HG02943 (cell line): Measurements from ENCODE around the gene SCRN1.

ENCODE experiments used
- ATAC-seq: cut with Tn5 transposase; IDR thresholded peaks from one replicate; pipeline ENCODE4 v1.9.1; 2021; ENCODE audit warnings: mild to moderate bottlenecking, low read depth, moderate library complexity; ENCODE audit not compliant: unreplicated experiment

Gene SCRN1

GRCh38 chr7:30010021-30010420 is 20.4 kb upstream of the SCRN1 start:
- no peak for ATAC-seq

DNA sequence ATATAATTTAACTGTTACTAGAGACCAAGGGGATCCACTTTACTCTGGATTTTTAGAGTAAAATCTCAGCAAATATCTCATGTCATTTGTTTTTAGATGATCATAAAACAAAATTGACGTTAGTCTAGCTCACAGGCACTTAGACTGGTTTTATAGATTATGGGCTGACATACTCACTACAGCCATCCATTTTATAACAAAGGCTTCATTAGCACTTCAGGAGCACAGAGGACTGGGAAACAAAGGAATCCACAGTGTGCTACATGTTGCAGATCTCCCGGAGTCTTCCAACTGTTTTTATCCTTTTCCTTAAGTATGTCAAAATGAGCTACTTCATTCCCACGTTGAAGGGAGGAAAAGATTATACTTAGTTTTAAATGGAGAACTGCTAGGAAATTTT is 15.9 kb upstream of the SCRN1 start:
- no peak for ATAC-seq

DNA sequence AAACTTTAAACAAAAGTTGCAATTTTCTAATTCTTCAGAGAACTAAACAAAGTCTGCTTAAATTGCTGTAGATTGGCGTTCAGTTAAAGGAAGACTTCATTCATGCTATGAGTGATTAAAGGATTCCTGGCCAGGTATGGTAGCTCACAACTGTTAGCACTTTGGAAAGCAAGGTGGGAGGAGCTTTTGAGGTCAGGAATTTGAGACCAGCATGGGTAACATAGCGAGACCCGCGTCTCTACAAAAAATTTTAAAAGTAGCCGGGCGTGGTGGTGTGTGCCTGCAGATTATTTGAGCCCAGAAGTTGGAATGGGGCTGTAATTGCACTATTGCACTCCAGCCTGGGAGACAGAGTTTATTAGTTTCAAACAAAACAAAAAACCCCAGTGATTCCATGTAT is 13.5 kb upstream of the SCRN1 start:
- ATAC-seq, result no peak

DNA sequence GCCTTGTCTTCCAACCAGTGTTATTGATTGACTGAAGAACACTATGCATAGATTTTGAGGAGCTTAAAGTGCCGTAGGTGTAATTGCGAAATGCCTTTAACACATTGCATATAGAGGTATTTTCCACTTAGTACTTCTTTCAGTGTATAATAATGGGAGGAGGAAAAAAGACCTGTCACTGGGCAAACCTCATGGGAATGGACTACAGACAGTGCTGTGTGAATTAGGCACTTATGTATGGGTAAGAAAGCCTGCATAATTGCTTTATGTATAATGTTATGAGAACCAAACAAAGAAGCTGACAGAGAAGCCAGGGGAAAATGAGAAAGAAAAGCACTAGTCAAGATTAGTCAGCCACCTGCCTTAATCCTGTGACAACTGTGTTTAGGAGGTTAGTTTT is 12.4 kb upstream of the SCRN1 start:
- no peak for ATAC-seq

GRCh38 chr7:29998489-29998888 is 8.9 kb upstream of the SCRN1 start:
- ATAC-seq, result no peak

DNA sequence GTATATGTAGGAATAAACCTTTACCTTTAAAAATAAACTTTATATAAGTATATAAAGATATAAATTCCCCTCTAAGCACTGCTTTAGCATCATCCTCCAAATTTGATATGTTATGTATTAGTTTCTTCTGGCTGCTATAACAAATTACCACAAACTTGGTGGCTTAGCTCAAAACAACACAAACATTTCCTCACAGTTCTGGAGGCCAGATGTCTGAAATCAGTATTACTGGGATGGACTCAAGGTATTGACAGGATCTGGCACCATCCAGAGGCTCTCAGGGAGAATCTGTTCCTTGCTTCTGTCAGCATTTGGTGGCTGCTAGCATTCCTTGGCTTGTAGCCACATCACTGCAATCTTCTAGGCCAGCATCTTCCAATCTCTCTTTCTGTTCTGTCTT is 6.7 kb upstream of the SCRN1 start:
- no peak for ATAC-seq

- no peak for ATAC-seq
These were observed 6.1 kb upstream of the SCRN1 start for GRCh38 chr7:29995652-29996051.

DNA sequence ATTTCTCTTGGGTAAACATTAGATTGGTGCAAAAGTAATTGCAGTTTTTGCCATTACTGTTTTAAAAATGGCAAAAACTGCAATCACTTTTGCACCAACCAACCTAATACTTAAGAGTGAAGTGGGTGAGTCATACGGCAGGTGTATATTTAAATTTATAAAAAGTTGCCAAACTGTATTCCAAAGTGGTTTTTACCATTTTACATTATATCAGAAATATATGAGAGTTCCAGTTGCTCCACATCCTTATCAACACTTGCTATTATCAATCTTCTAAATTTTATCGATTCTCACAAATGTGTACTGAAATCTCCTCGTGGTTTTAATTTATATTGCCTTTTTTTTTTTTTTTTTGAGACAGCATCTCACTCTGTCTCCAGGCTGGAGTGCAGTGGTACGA is 3.5 kb upstream of the SCRN1 start:
- ATAC-seq, result no peak

GRCh38 chr7:29991937-29992336 is 2.3 kb upstream of the SCRN1 start:
- ATAC-seq, result no peak

- no peak for ATAC-seq
These were observed 1.3 kb upstream of the SCRN1 start for GRCh38 chr7:29990931-29991330.

DNA sequence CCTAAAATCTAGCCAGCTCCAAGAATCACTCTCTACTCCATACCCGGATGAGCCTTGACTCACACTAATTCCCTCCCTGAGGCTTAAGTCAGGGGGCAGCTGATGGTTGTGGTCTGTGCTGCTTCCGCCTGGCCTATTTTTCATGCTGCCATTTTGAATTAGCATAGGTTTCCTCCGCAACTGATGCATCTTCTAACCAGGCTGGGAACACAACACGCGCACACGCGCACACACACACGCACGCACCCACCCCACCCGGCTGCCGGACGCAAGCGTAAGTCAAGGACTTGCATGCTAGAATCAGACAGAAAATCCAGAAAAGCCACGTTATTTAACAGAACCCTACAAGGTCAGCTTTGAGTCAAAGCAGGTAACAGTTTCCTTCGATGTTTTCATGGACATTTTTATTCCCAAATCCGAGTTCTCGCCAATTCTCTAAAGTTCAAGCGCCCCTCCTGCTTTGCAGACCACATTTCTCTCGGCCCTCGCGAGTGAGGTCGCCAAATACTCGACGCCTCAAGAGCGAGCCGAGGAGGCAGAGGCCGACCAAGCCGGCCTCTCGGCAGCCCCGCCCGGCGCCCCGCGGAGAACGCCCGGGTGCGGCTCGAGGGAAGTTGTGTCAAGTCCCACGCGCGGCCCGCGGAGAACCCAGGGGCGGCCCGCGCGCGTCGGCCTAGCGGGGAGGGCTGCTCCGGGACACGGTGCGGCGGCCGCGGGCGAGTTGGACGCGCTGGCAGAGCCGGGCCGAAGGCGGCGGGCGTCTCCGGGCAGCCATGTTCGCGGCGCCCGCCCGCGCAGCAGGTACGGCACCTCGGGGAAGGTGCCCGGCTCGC is 961 bp downstream of the SCRN1 start:
- ATAC-seq, result peak; percentile 43

- ATAC-seq, result no peak
These were observed 1.7 kb downstream of the SCRN1 start for GRCh38 chr7:29987811-29988317.

GRCh38 chr7:29987083-29987482 is 2.5 kb downstream of the SCRN1 start:
- no peak for ATAC-seq

DNA sequence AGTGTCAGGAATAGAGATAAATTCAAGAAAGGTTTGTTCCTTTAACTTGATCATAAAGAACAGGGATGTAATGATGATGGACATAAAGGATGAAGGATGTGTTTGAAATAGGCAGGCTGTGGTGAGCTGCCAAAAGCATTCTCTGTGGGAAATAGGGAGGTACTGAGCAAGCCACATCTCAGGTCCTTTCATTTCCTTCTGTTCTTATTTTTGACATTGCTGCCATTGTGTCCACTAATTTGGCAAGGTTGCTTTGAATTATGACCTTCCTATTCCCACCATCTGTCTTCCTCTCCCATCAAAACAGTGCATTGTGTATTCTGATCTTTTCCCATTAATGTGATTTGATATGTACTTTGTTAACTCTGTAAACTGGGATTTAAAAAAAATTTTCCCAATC is 9.4 kb downstream of the SCRN1 start:
- ATAC-seq, result no peak

DNA sequence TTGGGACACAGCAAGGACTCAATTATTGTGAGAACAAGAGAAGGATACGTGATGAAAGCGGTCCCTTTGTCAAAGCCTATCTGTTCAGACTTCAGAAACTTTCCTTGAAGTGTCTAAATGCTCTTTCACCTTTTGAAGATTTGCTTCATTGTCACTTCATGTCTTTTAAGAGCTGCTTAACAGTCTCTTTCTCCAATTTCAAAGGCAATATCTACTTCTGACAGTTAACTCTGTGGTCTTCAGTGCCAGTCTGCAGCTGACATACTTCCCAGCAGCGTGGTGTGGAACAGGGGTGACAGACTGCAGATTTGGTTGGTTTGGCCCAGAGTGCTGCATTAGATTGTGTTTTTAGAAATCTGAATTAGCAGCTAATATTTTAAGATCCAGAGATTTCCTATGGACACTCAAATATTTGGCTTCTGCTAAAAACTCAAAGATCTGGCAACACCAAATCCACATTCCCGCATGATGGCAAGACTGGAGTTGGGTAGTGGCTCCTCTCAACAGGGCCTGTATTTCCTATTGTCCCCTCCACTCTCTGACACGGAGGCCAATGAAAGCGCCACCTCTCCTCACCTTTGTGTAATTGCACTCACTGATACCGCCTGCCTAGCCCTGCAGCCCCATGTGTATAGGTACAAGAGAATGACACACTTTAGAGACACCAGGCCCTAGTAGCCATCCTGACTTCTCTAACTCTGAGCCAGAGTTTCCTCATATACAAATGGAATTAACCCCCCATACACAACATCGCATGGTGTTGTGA is 11.5 kb downstream of the SCRN1 start:
- no peak for ATAC-seq

- no peak for ATAC-seq
These were observed 12.8 kb downstream of the SCRN1 start for GRCh38 chr7:29976673-29977415.

DNA sequence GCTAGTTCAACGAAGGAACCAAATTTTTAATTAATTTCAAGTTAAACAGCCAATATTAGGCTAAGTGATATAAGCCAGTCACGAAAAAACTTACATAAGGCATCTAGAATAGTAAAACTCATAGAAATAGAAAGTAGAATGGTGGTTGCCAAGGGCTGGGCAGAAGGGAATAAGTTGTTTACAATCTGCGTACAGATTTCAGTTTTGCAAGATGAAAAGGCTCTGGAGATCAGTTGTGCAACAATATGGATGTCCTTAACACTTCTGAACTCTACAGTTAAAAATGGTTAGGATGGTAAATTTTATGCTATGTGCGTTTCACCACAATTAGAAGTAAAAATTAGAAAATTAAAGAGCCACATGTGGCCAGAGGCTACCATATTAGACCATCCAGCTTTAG is 13.3 kb downstream of the SCRN1 start:
- ATAC-seq, result no peak

DNA sequence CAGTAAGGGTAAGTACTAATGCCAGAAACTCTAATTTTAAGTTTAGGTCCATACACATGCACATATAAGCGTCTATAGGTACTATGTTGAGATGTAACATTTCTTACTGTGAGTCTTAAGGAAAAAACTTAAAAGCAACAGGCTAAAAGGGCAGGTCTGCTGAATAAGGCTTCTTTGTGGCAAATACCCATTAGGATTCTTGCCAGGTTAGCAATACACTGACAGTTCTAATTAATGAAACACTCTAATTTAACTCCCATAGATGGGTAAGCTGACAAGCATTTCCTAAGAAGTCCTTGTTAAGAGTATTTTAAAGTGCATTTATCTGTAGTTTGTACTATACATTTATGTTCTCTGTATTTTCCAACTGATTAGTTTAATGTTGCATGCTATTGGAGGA is 14.0 kb downstream of the SCRN1 start:
- no peak for ATAC-seq

DNA sequence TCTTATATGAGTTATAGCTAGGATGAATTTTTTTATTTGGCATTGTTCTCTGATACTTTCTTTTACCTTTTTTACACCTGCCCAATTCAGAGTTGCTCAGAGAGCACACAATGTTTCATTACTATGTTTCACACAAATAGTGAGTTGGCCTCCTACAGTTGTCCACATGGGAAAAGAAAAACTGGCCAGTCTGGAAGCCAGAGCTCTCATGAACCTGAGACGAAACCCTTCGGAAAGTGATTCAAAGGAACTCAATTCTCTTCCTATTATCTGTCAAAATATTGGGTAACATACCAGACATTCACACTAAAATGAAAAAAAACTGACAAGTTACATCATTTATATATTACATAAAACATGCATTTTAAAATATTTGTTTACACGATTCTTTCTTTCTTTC is 15.3 kb downstream of the SCRN1 start:
- ATAC-seq, result no peak

GRCh38 chr7:29972315-29972669 is 17.3 kb downstream of the SCRN1 start:
- ATAC-seq, result no peak
